Measurements from ENCODE around the gene CPNE9.
"Not testable (repeated sequence)": the region's sequence is repeated elsewhere in the genome, so short reads cannot be mapped to it uniquely, and the experiment has no call there.

The CPNE9 gene

DNA sequence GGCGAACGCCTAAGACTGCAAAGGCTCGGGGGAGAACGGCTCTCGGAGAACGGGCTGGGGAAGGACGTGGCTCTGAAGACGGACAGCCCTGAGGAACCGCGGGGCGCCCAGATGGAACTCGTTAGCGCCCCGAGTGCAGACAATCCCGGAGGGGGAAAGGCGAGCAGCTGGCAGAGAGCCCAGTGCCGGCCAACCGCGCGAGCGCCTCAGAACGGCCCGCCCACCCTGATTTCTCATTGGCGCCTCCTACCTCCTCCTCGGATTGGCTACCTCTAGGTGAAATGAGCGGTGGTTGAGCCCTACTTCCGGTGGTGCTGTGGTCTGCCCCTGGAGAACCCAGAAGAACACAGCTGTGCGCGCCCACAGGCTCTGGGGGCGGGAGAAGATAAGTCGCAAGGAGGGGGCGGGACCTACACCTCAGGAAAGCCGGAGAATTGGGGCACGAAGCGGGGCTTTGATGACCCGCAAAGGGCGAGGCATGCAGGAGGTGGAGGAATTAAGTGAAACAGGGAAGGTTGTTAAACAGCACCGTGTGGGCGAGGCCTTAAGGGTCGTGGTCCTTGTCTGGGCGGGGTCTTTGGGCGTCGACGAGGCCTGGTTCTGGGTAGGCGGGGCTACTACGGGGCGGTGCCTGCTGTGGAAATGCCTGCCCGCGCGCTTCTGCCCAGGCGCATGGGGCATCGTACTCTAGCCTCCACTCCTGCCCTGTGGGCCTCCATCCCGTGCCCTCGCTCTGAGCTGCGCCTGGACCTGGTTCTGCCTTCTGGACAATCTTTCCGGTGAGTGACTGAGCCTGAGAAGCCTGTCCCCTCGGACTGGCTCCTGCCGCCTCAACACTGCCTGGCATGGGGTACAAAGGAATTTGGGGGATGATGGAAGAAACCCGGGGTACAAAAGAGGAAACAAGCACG lies 46.3 kb downstream of the CPNE9 start, which contains the start of gene OGG1:
OGG1 (plus strand) TSS at position 308 of the 911 bp plus-strand sequence; CDS start at position 643, 335 bp downstream.
- DNase-seq, result peak; percentile 93

DNA sequence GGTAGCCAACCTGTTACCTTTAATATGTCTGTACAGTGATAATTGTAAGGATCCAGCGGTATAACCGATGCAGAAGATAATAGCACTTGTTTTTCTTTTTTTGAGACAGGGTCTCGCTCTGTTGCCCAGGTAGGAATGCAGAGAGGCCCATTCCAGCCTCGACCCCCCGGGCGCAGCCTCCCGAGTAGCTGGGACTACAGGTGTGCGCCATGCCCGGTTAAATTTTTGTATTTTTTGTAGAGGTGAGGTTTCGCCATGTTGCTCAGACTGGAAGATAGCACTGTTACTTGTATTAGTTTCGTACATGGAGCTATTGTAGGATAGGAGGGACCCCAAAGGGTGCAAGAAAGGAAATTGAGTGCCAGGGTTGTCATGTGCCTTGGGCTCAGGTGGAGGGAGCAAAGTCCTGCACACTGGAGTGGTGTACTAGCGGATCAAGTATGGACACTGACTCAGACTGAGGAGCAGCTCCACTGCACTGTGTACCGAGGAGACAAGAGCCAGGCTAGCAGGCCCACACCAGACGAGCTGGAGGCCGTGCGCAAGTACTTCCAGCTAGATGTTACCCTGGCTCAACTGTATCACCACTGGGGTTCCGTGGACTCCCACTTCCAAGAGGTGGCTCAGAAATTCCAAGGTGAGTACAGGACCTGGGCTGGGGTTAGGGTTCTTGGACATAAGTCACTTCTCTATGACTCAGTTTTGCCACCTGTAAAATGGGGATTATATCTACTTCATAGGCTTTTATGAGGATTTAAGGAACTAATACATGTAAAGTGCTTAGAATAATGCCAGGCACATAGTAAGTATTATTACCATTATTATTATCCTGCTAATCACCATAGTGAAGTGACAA lies 47.2 kb downstream of the CPNE9 start:
- DNase-seq, result no peak

DNA sequence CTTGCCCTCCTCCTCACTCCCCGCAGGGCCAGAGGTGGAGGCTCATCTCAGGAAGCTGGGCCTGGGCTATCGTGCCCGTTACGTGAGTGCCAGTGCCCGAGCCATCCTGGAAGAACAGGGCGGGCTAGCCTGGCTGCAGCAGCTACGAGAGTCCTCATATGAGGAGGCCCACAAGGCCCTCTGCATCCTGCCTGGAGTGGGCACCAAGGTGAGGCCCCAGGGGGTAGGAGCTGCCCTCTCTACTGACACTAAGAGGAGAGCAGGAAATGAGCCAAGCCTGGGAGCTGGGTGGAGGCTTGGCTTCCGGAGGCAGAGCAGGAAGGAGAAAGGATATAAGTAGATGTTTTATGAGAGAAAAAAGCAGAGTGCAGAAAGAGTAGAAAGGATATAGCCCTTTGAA lies 51.0 kb downstream of the CPNE9 start:
- no peak for DNase-seq

DNA sequence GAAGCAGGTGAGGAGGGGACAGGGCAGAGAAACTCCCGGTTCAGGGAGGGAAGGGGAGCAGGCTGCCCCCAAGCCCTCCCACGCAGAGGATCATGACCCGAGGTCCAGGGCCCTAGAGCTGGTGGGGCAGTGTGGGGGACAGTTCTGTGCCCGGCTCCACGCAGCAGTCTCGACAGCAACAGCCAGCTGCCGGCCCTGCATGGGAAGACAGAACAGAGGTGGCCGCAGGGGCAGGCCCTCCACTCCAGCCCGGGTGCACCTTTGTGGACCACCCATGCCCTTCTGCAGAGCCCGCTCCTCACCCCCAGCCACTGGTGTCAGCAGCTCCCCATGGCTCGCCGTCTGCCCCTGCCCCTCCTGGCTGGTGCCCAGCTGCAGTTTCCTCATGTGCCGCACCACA lies 53.8 kb downstream of the CPNE9 start:
- DNase-seq, result no peak

DNA sequence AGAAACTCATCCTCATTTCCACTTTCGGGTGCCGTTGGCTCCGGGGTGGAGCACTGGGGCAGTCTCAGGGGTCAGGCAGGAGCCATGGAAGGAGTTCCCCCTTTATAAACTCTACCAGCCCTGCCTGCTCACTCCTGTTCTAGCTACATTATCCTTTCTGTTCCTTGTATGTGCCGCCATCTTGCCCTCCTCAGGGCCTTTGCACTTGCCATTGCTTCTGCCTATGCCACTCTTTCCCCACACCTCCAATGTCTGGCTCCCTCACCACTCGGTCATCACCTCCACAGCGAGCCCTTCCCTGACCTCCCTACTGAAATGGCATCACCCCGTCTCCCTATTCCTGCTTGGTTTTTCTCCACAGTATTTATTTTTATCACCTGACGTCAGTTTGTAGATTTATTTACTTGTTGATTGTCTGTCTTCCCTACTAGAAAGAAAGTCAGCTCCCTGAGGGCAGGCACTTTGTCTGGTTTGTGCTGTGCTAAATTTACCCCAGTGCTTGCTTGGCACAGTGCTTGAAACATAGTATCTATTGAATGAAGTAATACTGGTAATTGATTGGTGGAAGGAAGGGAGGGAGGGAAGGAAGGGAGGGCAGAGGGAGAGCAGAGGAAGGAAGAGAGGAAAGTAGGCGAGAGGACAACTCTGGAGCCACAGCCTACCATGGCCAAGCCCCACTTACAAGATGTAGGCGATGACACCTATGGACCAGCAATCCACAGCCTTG lies 57.3 kb downstream of the CPNE9 start:
- DNase-seq, result no peak

DNA sequence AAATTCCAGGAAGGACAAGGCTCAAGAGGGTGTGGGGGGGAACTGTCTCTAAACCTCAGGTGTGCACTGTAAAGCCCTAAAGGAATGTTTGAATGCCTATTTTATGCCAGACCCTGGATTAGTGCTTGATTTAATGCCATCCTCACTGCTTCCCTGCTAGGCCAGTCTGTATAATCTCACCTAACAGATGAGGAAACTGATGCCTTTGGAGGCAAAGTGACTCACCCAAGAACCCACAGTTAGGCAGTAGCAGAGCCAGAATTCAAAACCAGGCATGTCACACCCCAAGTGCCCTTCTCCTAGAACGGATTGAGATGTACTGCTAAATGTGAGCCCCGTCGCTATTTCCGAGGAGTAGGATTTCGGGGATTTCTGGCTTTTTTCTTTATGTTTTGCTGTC lies 58.3 kb downstream of the CPNE9 start:
- DNase-seq, result no peak

DNA sequence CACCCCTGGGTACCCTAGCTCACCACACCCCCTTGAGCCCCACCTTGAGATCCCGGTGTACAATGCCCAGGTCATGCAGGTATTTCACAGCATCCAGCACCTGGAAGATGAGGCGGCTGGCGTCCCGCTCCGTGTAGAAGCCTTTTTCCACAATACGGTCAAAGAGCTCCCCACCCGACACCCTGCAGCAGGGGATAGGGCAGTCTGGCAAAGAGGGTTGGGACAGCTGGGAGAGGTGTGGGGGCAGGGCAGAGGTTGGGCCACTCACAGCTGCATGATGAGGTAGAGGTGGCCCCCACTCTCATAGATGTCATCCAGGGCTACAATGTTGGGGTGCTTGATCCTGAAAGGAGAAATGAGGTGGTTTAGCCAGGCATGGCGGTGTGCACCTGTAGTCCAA lies 59.2 kb downstream of the CPNE9 start:
- no peak for DNase-seq

DNA sequence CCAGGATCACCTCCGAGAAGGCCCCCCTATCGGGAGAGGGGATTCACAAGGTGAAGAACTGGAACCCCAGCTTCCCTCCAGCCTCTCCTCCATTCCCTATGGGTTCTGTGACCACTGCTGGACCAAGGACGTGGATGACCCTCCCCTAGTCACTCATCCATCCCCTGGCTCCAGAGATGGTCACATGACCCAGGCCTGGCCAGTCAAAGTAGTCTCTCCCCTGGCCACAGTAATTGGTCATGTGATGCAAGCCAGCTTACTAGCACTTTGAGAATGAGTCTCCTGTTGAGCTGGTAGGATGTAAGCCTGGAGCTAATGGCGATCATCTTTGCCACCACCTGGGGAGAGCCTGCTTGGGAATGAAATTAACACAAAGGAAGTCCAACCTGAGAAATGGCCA lies 62.2 kb downstream of the CPNE9 start:
- DNase-seq, result no peak

DNA sequence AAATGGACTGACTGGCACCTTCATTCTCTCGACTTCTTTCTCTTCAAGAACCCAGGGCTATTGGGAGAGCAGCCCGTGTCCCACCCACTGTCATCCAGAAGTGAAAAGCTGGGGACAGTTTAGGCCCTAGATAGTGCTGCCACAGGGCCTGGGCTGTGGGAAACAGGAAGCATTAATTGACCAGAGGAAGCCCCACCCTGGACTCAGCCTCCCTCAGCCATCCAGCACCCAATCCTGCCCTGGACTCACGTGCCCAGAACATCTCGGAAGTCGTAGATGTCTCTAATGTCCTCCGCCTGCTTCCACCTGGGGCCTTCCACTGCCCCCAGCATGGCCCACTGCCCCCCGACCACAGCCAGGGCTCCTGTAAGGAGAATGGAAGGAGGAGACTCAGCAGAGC lies 63.8 kb downstream of the CPNE9 start:
- DNase-seq, result no peak

DNA sequence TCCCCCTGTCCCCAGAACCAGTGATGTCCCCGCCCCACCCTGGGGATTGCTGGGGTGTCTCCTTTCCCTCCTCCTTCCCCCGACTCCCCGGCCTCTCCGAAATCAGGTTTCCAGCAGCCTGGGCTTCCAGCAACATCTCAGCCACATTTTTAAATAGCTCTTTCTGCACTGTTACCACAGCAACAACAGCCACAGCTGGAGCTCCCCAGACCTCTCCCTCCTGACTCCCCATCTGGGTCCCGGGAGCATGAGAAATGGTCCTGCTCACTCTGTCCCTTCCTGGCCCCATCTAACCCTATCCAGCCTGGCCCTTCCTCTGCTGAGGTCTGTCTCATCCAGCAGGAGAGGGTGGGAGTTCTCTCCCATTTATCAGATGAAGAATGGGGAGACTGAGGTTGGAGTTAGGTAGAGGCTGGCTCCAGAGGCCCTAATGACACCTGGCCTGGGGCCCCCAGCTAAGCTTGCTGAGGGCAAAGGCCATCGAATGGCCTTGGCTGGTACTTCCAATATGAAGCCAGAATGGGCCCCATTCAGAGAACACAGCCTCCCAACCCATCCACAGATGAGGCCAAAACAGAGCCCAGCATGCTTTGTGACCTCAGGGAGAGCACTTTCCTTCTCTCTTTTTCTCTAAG lies 64.6 kb downstream of the CPNE9 start:
- DNase-seq, result no peak

DNA sequence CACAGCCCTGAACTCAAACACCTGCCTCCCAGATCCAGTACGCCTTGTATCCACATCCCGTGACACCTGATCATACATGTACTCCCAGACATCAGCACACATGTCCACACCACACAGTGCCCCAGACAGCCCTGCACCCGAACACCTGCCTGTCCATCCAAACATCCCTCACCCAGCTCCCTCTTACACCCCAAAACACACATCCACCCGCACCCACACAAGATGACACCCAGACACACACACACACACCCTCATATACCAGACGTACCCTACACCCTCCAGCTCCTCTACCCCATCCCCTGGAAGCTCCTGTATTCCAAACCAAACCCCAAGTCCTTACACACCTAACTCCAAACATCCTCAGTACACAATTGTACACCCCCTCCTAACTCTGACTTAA lies 65.4 kb downstream of the CPNE9 start:
- DNase-seq, result no peak

DNA sequence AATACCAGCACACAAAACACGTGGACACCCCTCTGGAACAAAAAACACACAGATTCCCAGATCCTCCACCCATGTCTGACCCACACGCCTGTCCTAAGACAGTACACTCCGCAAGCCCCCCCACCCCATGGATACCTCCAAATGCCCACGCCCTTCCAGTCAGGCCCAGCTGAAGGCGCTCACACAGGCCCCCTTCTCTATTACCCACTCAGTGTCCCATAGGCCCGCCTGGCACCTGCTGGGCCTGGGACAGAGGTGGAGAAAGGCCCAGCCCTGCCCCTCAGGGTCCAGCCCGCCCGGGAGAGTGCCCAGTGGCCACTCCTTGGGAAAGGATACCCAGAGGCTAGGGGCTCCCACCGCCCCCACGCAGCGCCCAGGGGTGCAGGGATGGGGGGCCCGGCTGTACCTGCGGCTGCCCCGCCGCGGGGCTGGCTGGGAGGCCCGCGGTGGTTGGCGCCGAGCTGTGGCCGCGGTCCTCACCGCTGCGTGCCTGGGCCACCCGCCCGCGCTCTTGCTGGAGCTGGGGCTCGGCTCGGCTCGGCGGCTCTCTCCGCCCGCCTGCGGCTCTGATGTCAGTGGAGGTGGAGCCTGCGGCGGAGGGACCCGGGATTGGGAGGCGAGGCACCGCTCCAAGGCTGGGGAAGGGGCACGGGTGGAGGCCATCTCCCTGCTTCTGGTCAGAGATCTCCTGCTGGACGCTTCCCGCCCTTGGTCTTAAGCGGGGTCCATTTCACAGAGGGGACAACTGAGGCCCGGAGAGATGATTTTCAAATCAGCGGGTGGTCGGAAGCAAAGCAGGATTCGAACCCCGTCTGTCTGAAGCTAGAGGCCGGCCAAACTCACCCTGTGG lies 66.0 kb downstream of the CPNE9 start, which contains the start of gene CAMK1:
CAMK1 (minus strand) TSS at position 522 of the 850 bp plus-strand sequence. CDS start 2,198 bp downstream, outside the sequence.
- DNase-seq, result no peak

DNA sequence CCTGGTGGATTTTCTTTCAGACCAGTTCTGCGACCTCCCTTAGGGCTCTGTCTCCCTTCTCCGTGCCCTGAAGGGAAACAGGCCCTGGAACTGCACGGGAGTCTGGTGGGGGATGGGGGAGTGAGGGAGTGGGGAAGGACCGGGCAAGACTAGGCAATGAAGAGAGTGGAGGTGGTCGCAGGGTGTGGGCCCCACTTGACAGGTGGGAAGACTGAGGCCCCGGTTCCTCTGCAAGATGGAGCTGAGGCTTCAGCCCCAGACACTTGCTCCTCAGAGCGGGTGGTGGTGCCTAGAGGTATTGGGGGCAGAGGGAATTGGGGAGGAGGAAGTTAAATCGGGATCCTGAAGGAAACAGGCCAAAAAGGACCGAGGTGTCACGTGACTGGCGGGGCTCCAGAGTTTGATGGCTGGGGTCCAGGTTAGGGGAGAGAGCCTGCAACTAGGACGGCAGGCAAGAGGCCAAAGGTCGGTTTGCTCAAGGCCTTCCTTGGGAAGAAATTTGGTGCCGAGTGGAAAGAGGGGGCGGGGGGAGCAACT lies 66.7 kb downstream of the CPNE9 start:
- no peak for DNase-seq

DNA sequence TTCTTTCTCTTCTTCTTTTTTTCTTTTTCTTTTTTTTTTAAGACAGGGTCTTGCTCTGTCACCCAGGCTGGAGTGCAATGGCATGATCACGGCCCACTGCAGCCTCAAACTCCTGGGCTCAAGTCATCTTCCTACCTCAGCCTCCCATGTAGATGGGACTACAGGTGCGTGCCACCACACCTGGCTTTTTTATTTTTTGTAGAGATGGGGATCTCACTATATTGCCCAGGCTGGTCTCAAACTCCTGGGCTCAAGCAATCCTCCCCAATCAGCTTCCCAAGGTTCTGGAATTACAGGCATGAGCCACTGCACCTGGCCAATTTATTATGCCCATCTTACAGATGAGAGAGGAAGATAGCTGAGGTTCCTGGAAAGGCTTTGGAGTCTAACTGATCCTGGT lies 67.4 kb downstream of the CPNE9 start:
- DNase-seq, result not testable (repeated sequence)

DNA sequence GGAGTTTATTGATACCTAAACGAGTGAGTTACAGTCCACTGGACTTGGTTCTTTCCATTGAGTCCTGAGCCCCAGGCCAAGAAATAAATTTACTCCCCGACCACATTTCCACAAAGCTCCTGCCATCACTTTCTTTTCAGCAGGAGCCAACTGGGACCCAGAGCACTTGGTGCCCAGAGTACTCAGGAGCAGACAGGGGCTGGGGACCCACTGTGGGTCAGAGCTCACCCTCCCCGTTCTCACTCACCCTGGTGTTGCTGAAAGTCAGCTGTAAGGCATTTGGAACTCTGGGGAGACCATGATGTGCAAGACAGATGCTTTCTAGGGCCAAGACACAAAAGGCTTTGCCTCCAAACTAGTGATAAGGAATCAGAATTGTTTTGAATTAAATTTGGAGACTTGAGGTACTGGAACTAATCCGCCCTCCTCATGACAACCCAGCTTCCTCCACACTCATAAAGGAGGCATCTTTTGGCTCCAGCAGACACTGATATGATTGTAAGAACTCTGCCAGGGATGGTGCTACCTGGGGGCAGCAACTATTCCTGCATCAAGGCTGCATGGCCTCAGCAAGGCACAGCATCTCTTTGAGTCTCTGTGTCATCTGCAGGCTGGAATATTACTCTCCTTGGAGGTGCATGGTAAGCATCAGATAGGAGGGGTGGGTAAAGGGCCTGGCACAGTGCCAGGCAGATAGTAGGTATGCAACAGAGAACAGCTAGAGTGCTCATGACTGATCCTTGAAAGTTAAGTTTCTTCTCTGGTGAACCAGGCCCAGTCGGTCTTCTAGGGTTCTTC lies 73.5 kb downstream of the CPNE9 start:
- no peak for DNase-seq

DNA sequence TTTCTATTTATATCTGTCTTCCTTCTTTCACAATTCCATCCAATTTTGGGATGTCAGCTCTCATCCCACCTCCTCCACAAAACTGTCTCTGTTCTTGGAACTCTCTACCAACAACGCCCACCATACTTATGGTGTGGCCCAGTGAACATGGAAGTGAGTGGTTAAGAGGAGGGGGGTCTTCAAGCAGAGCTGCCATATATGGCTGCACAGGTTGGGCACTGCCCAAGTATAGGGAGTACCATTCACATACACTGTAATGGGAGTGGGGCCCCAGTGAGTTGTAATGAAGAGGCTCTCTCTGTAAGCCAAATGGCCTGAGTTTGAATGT lies 74.0 kb downstream of the CPNE9 start:
- no peak for DNase-seq

DNA sequence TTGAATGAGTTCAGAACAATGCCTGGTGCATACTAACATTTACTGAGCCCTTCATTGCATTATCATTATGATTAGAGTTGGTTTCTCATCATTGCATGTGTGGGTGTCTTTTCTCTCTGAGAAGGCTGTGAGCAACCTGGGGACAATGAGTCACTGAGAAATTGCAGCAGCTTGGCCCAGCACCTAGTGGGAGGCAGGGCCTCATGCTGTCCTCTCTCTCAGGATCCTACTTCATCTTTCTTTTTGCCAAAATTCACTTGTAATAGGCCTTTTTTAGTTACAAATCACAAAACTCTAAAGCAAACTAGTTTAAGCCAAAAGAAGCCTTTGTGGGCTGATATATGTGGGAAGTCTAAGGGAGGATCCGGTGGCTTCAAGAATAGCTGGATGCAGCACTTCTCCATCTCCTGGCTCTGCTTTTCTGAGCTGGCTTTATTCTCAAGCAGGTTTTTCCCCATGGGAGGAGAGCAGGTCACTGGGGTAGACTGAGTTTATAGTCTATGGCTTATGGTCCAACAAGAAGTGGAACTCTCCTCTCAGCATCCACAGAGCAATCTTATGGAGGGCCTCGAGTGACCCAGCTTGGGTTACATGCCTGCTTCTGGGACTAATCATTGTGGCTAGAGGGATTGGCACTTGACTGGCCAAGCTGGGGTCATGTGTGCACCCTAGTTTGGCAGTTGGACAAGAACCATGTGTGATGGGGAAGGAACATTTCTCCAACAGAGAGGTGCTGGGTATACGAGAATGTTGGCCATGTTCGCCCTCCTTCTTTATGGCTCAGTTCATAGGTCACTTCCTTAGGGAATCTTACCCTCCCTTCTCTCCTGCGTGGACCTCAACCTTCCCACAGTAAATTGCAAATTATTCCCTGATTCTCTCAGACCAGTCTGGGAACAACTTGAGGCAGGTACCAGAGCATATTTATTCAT lies 74.8 kb downstream of the CPNE9 start:
- DNase-seq, result peak; percentile 33

DNA sequence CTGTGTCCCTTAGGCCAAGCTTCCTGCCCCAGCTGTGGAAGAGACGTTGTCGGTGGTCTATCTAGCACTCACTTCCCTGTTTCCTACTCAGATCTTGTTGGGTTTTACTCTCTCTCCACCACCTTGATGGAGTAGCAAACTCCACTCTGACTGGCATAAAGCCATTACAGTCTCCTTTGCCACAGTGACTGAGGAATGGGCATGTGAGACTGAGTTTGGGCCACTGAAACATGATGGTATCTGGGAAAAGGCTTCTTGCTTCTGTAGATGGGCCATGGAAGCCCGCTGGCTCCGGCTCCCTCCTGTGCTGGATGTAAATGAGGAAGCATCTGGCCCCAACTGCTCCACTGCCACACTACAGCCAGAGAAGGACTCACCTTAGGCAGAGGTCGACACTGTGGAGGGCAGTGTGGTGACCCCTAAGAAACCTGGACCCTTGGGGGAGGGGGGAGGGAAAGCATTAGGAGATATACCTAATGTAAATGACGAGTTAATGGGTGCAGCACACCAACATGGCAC lies 75.5 kb downstream of the CPNE9 start:
- no peak for DNase-seq

Measured in NK-92 treated with Interleukin-12 subunit alpha and Interleukin-12 subunit beta, amount 100 ng/mL, for 24 hours (cell line).